Measurements from ENCODE around the gene PFKFB4. TPM values are rescaled to one million over a fixed set of nuclear protein-coding genes. Genes with fewer than 3 reads are reported as not detected.
A peak's percentile ranks its signal among the peaks of the same experiment; 100 is the strongest.

PFKFB4 gene
- 18.2 to 22.3 TPM (median 19.4 TPM) in 3 replicates for total RNA-seq

GRCh38 chr3:48556796-48557626 is at the start of gene PFKFB4:
PFKFB4 (minus strand) TSS chr3:48556803; CDS start chr3:48556777, 26 bp downstream.
- Mint-ChIP-seq H3K4me3 (peak within 1 kb of the TSS; percentile 85), H3K36me3 (no peaks in the 10 kb centered on the region), H3K4me1 (peaks cover 40% of the 10 kb centered on the region), H3K27me3 (ENCODE audit: low read depth) (no peaks in the 10 kb centered on the region), H3K27ac (peak within 1 kb of the TSS; percentile 90), H3K9me3 (no peaks in the 10 kb centered on the region)
- TF ChIP-seq CTCF (IDR thresholded peaks at IDR 0.05; ENCODE audit: unreplicated experiment): peak; percentile 2
- peak; percentile 95 to 98 for DNase-seq (ENCODE audit: low spot score in 2 of 2, unreplicated experiment in 2 of 2)

- Mint-ChIP-seq H3K9me3 (no peaks in the 10 kb centered on the region), H3K4me1 (peaks cover 26% of the 10 kb centered on the region), H3K27me3 (ENCODE audit: low read depth) (no peaks in the 10 kb centered on the region), H3K27ac (no peak overlapping the region), H3K36me3 (peaks cover 19% of the 10 kb centered on the region), H3K4me3 (no peak overlapping the region)
- DNase-seq (ENCODE audit: low spot score in 2 of 2, unreplicated experiment in 2 of 2): no peak
- no peak for TF ChIP-seq CTCF (IDR thresholded peaks at IDR 0.05; ENCODE audit: unreplicated experiment)
Measured at GRCh38 chr3:48601622-48601994, 45.0 kb upstream of the PFKFB4 start.

GRCh38 chr3:48600711-48601621 is 44.4 kb upstream of the PFKFB4 start:
- Mint-ChIP-seq H3K27me3 (ENCODE audit: low read depth) (peaks cover 3% of the 10 kb centered on the region), H3K36me3 (peaks cover 19% of the 10 kb centered on the region), H3K4me1 (peaks cover 31% of the 10 kb centered on the region), H3K4me3 (no peak overlapping the region), H3K27ac (no peak overlapping the region), H3K9me3 (no peaks in the 10 kb centered on the region)
- DNase-seq (ENCODE audit: low spot score in 2 of 2, unreplicated experiment in 2 of 2): no peak
- no peak for TF ChIP-seq CTCF (IDR thresholded peaks at IDR 0.05; ENCODE audit: unreplicated experiment)

- peak overlapping the region; percentile 1 for H3K27ac Mint-ChIP-seq
- no peaks in the 10 kb centered on the region for H3K9me3 Mint-ChIP-seq
- TF ChIP-seq CTCF (IDR thresholded peaks at IDR 0.05; ENCODE audit: unreplicated experiment): no peak
- no peak for DNase-seq (ENCODE audit: low spot score in 2 of 2, unreplicated experiment in 2 of 2)
- peaks cover 19% of the 10 kb centered on the region for H3K36me3 Mint-ChIP-seq
- H3K27me3 Mint-ChIP-seq (ENCODE audit: low read depth): peaks cover 4% of the 10 kb centered on the region
- no peak overlapping the region for H3K4me3 Mint-ChIP-seq
- H3K4me1 Mint-ChIP-seq: peaks cover 37% of the 10 kb centered on the region
Measured at GRCh38 chr3:48599509-48600285, 43.1 kb upstream of the PFKFB4 start.

GRCh38 chr3:48599077-48599501 is 42.5 kb upstream of the PFKFB4 start:
- TF ChIP-seq CTCF (IDR thresholded peaks at IDR 0.05; ENCODE audit: unreplicated experiment): no peak
- Mint-ChIP-seq H3K4me3 (no peak overlapping the region), H3K36me3 (peaks cover 14% of the 10 kb centered on the region), H3K9me3 (no peaks in the 10 kb centered on the region), H3K27ac (peak overlapping the region; percentile 89), H3K27me3 (ENCODE audit: low read depth) (peaks cover 10% of the 10 kb centered on the region), H3K4me1 (peaks cover 40% of the 10 kb centered on the region)
- DNase-seq (ENCODE audit: low spot score in 2 of 2, unreplicated experiment in 2 of 2): no peak
